Choroid plexus epithelial cell (primary cell): ENCODE results near the gene TCF3.

Source experiments
- DNase-seq: peaks from one replicate; pipeline ENCODE4 v3.0.0-alpha.2; 2010; ENCODE audit warnings: low read depth
- H3K4me3 ChIP-seq: 2 replicates; pipeline ENCODE4 v1.5.1; 2011; ENCODE audit warnings: low read depth, mild to moderate bottlenecking, control low read depth, low read length, moderate library complexity
- CTCF ChIP-seq: conservative IDR thresholded peaks from 2 replicates; pipeline ENCODE4 v1.5.1; 2011; ENCODE audit warnings: low read depth, mild to moderate bottlenecking, control low read depth, inconsistent platforms, low read length, moderate library complexity

Gene TCF3

GRCh38 chr19:1626417-1627010, 25.9 kb downstream of the TCF3 start:
- DNase-seq: no peak
- no peak overlapping the region for H3K4me3 ChIP-seq
- TF ChIP-seq CTCF: no peak

- peak; percentile 70 for DNase-seq
- peak; percentile 89 for TF ChIP-seq CTCF
- no peak overlapping the region for H3K4me3 ChIP-seq
These were observed 28.0 kb downstream of the TCF3 start for GRCh38 chr19:1624458-1624857.

DNA sequence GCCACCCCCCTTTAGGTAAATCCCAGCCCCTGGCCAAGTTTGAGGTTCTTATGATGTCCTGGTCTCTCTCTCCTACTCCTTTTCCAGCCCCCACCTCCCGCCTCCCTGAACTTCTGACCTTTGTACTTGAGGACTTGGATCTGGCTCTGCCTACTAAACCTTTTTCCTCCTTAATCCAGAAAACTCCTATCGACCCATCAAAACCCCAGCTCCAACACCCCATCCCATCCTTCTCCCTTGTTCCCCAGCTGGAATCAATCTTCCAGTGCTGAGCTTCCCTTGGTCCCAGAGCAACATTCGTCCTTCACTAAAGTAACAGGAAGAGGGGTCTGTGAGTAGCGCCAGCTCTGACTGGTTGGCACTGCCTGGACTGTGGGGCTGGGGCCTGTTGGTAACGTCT, 29.9 kb downstream of the TCF3 start:
- no peak overlapping the region for H3K4me3 ChIP-seq

DNA sequence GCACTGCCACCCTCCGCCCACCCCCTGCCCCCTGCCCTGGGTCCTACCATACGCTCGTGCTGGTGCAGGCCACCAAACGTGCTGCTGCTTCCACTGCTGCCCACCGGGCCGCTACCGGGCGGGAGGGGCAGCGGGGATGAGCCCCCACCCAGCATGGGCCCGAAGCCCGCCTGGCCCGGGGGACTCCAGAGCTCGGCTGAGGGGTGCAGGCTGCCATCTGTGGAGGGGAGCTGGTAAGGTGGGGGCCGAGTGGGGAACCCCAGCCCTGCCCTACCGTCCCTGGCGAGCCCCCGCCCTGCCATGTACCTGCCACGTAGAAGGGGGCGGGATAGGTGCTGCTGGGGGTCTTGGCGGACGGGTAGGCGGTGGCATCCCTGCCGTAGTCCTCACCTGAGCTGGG, 30.4 kb downstream of the TCF3 start:
- DNase-seq: no peak
- TF ChIP-seq CTCF: no peak
- H3K4me3 ChIP-seq: no peak overlapping the region

More for the DNA sequence above, 29.9 kb downstream of the TCF3 start:
- TF ChIP-seq CTCF: no peak
- no peak for DNase-seq

- no peak overlapping the region for H3K4me3 ChIP-seq
- no peak for TF ChIP-seq CTCF
- DNase-seq: no peak
These were observed 30.8 kb downstream of the TCF3 start for GRCh38 chr19:1621574-1621973.

GRCh38 chr19:1621021-1621420, 31.4 kb downstream of the TCF3 start:
- no peak for DNase-seq
- TF ChIP-seq CTCF: no peak
- no peak overlapping the region for H3K4me3 ChIP-seq

DNA sequence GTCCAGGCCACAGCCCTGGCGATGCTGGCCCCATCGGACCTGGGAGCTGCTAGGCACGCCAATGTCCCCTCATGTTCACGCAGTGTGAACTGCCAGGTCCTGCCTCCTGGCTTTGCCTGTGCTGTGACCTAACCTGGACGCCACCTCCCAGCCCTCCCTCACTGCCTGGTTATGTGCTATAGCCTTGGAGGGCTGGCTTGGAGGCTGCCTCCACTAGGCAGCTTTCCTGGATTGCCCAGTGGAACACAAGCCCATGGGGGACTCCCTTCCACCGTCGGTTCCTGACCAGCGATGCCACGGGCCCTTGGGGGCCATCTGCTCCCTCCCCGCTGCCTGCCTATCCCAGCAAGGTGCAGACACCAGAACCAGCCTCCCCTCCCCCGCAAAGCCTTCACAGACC, 31.9 kb downstream of the TCF3 start:
- DNase-seq: no peak
- TF ChIP-seq CTCF: no peak
- H3K4me3 ChIP-seq: no peak overlapping the region
